A549 (cell line): ENCODE data around the gene OR2H1. TPM values are rescaled to one million over a fixed set of nuclear protein-coding genes. Genes with fewer than 3 reads are reported as not detected.

Experiments used
- ATAC-seq, 2 experiments: fragments of 200-7000 bp in 1 of 2; fragments of >200 bp in 1 of 2; cut with Nextera tagmentation in 1 of 2; cut with Tn5 transposase in 1 of 2; 3 replicates each; pipeline versions ENCODE4 v1.8.0 to v1.9.1; 2018 to 2020; ENCODE audit warnings: mild to moderate bottlenecking in 1 of 2, moderate library complexity in 1 of 2
- CTCF ChIA-PET: fragments of 300-600 bp; sonication (Branson Sonifier 250); formaldehyde crosslinking; extraction: SDS; loops from one replicate; lab custom pipeline; 2021; ENCODE audit warnings: antibody characterized with exemption, inconsistent platforms; lab: Yijun Ruan, JAX
- POLR2A ChIA-PET: fragments of 350-600 bp; formaldehyde crosslinking; extraction: SDS; loops from one replicate; lab custom pipeline; 2021; ENCODE audit warnings: antibody characterized with exemption, inconsistent platforms; lab: Yijun Ruan, JAX
- DNase-seq, 2 experiments: peaks; one replicate each; pipeline versions ENCODE4 v3.0.0 to v3.0.0-alpha.2; 2011 to 2016; ENCODE audit warnings: low read depth in 1 of 2, low spot score in 1 of 2
- FAIRE-seq: peaks from 2 replicates; lab custom pipeline; 2011; peaks lifted over from hg19 to GRCh38; lab: Jason Lieb, UNC
- H3K27ac ChIP-seq, 2 experiments: fragments of >200 bp; sonication (Bioruptor Twin); formaldehyde crosslinking; 3 replicates each; pipeline ENCODE4 v1.5.1; 2016 to 2017
- H3K4me1 ChIP-seq: fragments of >200 bp; sonication (Bioruptor Twin); formaldehyde crosslinking; 3 replicates; pipeline ENCODE4 v1.6.1; 2016
- H3K4me2 ChIP-seq: fragments of >200 bp; sonication (Bioruptor Twin); formaldehyde crosslinking; 3 replicates; pipeline ENCODE4 v1.6.1; 2016
- H3K4me3 ChIP-seq: fragments of >200 bp; sonication (Bioruptor Twin); formaldehyde crosslinking; 3 replicates; pipeline ENCODE4 v1.5.1; 2016
- H3K9me3 ChIP-seq: fragments of >200 bp; sonication (Bioruptor Twin); formaldehyde crosslinking; 3 replicates; pipeline ENCODE4 v1.6.1; 2016
- BCL3 ChIP-seq: fragments of >200 bp; sonication (Bioruptor Twin); formaldehyde crosslinking; IDR thresholded peaks from 3 replicates; pipeline ENCODE4 v1.6.1; 2016
- CEBPB ChIP-seq, 2 experiments: fragments of >200 bp in 1 of 2; sonication (Bioruptor Twin) in 1 of 2; formaldehyde crosslinking in 1 of 2; IDR thresholded peaks; 2 replicates each; pipeline ENCODE4 v1.6.1; 2012 to 2016
- CHD2 ChIP-seq: fragments of 150-350 bp; IDR thresholded peaks from 2 replicates; pipeline ENCODE4 v1.6.1; 2014; ENCODE audit warnings: low read length; ENCODE audit not compliant: partially characterized antibody
- CTCF ChIP-seq: fragments of >200 bp; sonication (Bioruptor Twin); formaldehyde crosslinking; IDR thresholded peaks from 3 replicates; pipeline ENCODE4 v1.5.1; 2016
- E2F6 ChIP-seq: IDR thresholded peaks from 2 replicates; pipeline ENCODE4 v1.6.1; 2012; ENCODE audit warnings: low read depth, borderline replicate concordance
- ELK1 ChIP-seq: fragments of 150-350 bp; IDR thresholded peaks from 2 replicates; pipeline ENCODE4 v1.6.1; 2014; ENCODE audit warnings: low read depth, mild to moderate bottlenecking, low read length
- EP300 ChIP-seq, 2 experiments: fragments of >200 bp; sonication (Bioruptor Twin); formaldehyde crosslinking; IDR thresholded peaks; 2 replicates in 1 of 2; 3 replicates in 1 of 2; pipeline ENCODE4 v1.6.1; 2016 to 2017
- GATA3 ChIP-seq: IDR thresholded peaks from 2 replicates; pipeline ENCODE4 v1.6.1; 2012; ENCODE audit warnings: borderline replicate concordance
- HES2 ChIP-seq: fragments of >200 bp; sonication (Bioruptor Twin); formaldehyde crosslinking; IDR thresholded peaks from 2 replicates; pipeline ENCODE4 v1.6.1; 2016
- HEYL ChIP-seq: fragments of 250-450 bp; sonication (Bioruptor Pico); IDR thresholded peaks from 2 replicates; pipeline ENCODE4 v1.8.0; 2021; ENCODE audit warnings: mild to moderate bottlenecking, moderate library complexity
- HOXA7 ChIP-seq: fragments of 250-450 bp; sonication (Bioruptor Pico); IDR thresholded peaks from 2 replicates; pipeline ENCODE4 v1.5.0; 2020; ENCODE audit warnings: mild to moderate bottlenecking, moderate library complexity
- JUN ChIP-seq, 2 experiments: fragments of >200 bp; sonication (Bioruptor Twin); formaldehyde crosslinking; IDR thresholded peaks; 2 replicates in 1 of 2; 3 replicates in 1 of 2; pipeline ENCODE4 v1.6.1; 2016 to 2017
- KDM1A ChIP-seq: fragments of 200-600 bp; sonication (generic); IDR thresholded peaks from 2 replicates; pipeline ENCODE4 v1.6.1; 2016; ENCODE audit warnings: low read depth, mild to moderate bottlenecking
- MAX ChIP-seq: IDR thresholded peaks from 2 replicates; pipeline ENCODE4 v1.6.1; 2012
- MAZ ChIP-seq: fragments of 150-350 bp; IDR thresholded peaks from 2 replicates; pipeline ENCODE4 v1.6.1; 2014; ENCODE audit warnings: antibody characterized with exemption, low read depth, low read length, borderline replicate concordance
- MYC ChIP-seq: IDR thresholded peaks from 2 replicates; pipeline ENCODE4 v1.6.1; 2012; ENCODE audit warnings: mild to moderate bottlenecking, inconsistent platforms, low read length, improper control_type of control experiment, borderline replicate concordance
- NFE2L2 ChIP-seq: fragments of 150-350 bp; conservative IDR thresholded peaks from 2 replicates; pipeline ENCODE4 v1.6.1; 2014; ENCODE audit warnings: low read length
- PHF8 ChIP-seq: fragments of 200-600 bp; sonication (generic); IDR thresholded peaks from 2 replicates; pipeline ENCODE4 v1.6.1; 2016; ENCODE audit warnings: low read depth, mild to moderate bottlenecking, antibody characterized with exemption, moderate library complexity, borderline replicate concordance
- POLR2A ChIP-seq: IDR thresholded peaks from 2 replicates; pipeline ENCODE4 v1.6.1; 2012; ENCODE audit warnings: mild to moderate bottlenecking, low read length
- POLR2AphosphoS2 ChIP-seq: conservative IDR thresholded peaks from 2 replicates; pipeline ENCODE4 v1.6.1; 2012; ENCODE audit warnings: low read length, improper control_type of control experiment, inconsistent platforms
- RARB ChIP-seq: fragments of 250-450 bp; sonication (Bioruptor Pico); IDR thresholded peaks from 2 replicates; pipeline ENCODE4 v1.8.0; 2021; ENCODE audit warnings: mild to moderate bottlenecking, moderate library complexity
- RCOR1 ChIP-seq: fragments of 150-350 bp; IDR thresholded peaks from 2 replicates; pipeline ENCODE4 v1.6.1; 2014; ENCODE audit warnings: antibody characterized with exemption, low read length, low read depth
- RFX5 ChIP-seq: fragments of 450-650 bp; IDR thresholded peaks from 2 replicates; pipeline ENCODE4 v1.7.1; 2014; ENCODE audit warnings: antibody characterized with exemption, mild to moderate bottlenecking, moderate library complexity
- RNF2 ChIP-seq: fragments of 200-600 bp; sonication (generic); IDR thresholded peaks from 2 replicates; pipeline ENCODE4 v1.6.1; 2016; ENCODE audit warnings: low read depth, mild to moderate bottlenecking, antibody characterized with exemption, moderate library complexity, borderline replicate concordance
- ZFP36 ChIP-seq: fragments of 450-650 bp; IDR thresholded peaks from 2 replicates; pipeline ENCODE4 v1.6.1; 2014; ENCODE audit warnings: borderline replicate concordance; ENCODE audit not compliant: partially characterized antibody
- WGBS: methylation state at CpG from one replicate; pipeline ENCODE4 v1.1.6; 2017; ENCODE audit errors: missing lambda C conversion rate; 5-methylcytosine and 5-hydroxymethylcytosine counted together
- polyA plus RNA-seq, 4 experiments: library from polyadenylated mRNA; depleted of rRNA in 3 of 4; stranded (reverse); fragments of >200 nt; fragmentation: RNase III in 1 of 4; extraction: RNeasy Plus Mini Kit Qiagen cat#74134 plus additional on column Dnase treatment in 1 of 4; gene quantifications; 2 replicates in 3 of 4; 3 replicates in 1 of 4; pipeline ENCODE4 v1.2.3, GENCODE V29; 2011 to 2017

Gene OR2H1
- polyA plus RNA-seq, 2 of the 4 experiments (the other 2 are of a cell fraction), result not detected

GRCh38 chr6:29478740-29479139 lies 21.8 kb downstream of the OR2H1 start:
- Histone ChIP-seq H3K4me1 (no peaks in the 10 kb centered on the region), H3K27ac (no peak overlapping the region), H3K4me3 (no peak overlapping the region), H3K4me2 (no peak overlapping the region), H3K9me3 (no peaks in the 10 kb centered on the region)
- TF ChIP-seq CEBPB (IDR thresholded peaks at IDR 0.05), result peak in 1 of 2 experiments; percentile 70; a peak in 3 of 4 replicates
- TF ChIP-seq JUN (IDR thresholded peaks at IDR 0.05), result no peak
- no peak for FAIRE-seq
- ChIA-PET POLR2A (no interaction called here), CTCF (no interaction called here)
- WGBS, result 43% methylated on average over 5 of the region's 5 CpGs
- DNase-seq, result no peak
- ATAC-seq, result no peak

GRCh38 chr6:29479560-29479959 lies 22.6 kb downstream of the OR2H1 start:
- Histone ChIP-seq H3K9me3 (no peaks in the 10 kb centered on the region), H3K4me3 (no peak overlapping the region), H3K4me1 (no peaks in the 10 kb centered on the region), H3K27ac (no peak overlapping the region), H3K4me2 (no peak overlapping the region)
- TF ChIP-seq ZFP36 (no peak), HES2 (no peak)
- no peak for DNase-seq
- 2% methylated on average over 2 of the region's 2 CpGs for WGBS
- FAIRE-seq, result no peak
- CTCF ChIA-PET, result no interaction called here
- POLR2A ChIA-PET, result no interaction called here
- no peak for ATAC-seq

GRCh38 chr6:29483186-29483585 lies 26.2 kb downstream of the OR2H1 start:
- H3K4me1 ChIP-seq, result no peaks in the 10 kb centered on the region
- ATAC-seq, result no peak
- no peak overlapping the region for H3K27ac ChIP-seq
- no peak overlapping the region for H3K4me3 ChIP-seq
- WGBS, result 5% methylated on average over 3 of the region's 3 CpGs
- no peaks in the 10 kb centered on the region for H3K9me3 ChIP-seq
- TF ChIP-seq HEYL (CRISPR knock-in tag) (no peak), RARB (no peak), HOXA7 (CRISPR knock-in tag) (no peak), RNF2 (no peak), JUN (IDR thresholded peaks at IDR 0.05) (no peak), RCOR1 (no peak), RFX5 (no peak), KDM1A (no peak), HES2 (no peak), MAZ (no peak), ELK1 (no peak), EP300 (IDR thresholded peaks at IDR 0.05) (no peak), CTCF (no peak), MAX (no peak)
- TF ChIP-seq, all 56 proteins: peak for 0
- POLR2A ChIA-PET, result no interaction called here
- FAIRE-seq (no peak), DNase-seq (no peak)
- H3K4me2 ChIP-seq, result no peak overlapping the region
- CTCF ChIA-PET, result no interaction called here

GRCh38 chr6:29483735-29484134 lies 26.8 kb downstream of the OR2H1 start:
- Histone ChIP-seq H3K4me3 (no peak overlapping the region), H3K27ac (no peak overlapping the region), H3K4me2 (no peak overlapping the region), H3K4me1 (no peaks in the 10 kb centered on the region), H3K9me3 (no peaks in the 10 kb centered on the region)
- FAIRE-seq (no peak), DNase-seq (no peak), ATAC-seq (no peak)
- WGBS, result 5% methylated on average over 1 of the region's 1 CpG
- ChIA-PET POLR2A (no interaction called here), CTCF (no interaction called here)
- TF ChIP-seq POLR2A, result no peak
- TF ChIP-seq PHF8, result no peak
- TF ChIP-seq RARB, result no peak
- TF ChIP-seq POLR2AphosphoS2, result no peak
- no peak for TF ChIP-seq GATA3
- TF ChIP-seq RCOR1, result no peak
- no peak for TF ChIP-seq MYC
- TF ChIP-seq ELK1, result no peak
- TF ChIP-seq BCL3, result no peak
- TF ChIP-seq CHD2, result no peak
- no peak for TF ChIP-seq NFE2L2
- TF ChIP-seq E2F6, result no peak
